DMS114 treated with DMSO at 0.1 percent for 48 hours (cell line): ENCODE measurements around the gene GLIPR2.
"Not testable (repeated sequence)": the region's sequence is repeated elsewhere in the genome, so short reads cannot be mapped to it uniquely, and the experiment has no call there.

Source experiments
- DNase-seq: peaks from one replicate; lab custom pipeline; 2025; ENCODE audit not compliant: unreplicated experiment; lab: John Stamatoyannopoulos, UW

The GLIPR2 gene

GRCh38 chr9:36163049-36163785 lies 26.7 kb downstream of the GLIPR2 start:
- DNase-seq: no peak

DNA sequence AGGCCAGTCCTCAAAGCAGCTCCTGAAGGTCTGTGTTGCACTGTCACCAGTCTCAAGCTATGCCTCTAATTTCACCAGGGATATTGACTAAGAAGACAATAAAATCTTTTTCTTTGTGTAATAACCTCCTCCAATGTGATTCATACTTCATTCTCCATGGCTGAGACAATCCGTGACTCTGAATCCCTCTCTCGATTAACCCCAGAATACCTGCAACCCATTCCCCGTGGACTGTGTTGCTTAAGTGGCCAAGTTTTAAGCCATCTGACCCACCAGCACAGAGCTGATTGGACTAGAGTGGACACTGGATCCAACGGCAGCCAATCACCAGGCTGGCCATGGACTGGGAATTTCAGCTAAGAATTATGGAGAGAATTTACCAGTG lies 27.2 kb downstream of the GLIPR2 start:
- DNase-seq: no peak

DNA sequence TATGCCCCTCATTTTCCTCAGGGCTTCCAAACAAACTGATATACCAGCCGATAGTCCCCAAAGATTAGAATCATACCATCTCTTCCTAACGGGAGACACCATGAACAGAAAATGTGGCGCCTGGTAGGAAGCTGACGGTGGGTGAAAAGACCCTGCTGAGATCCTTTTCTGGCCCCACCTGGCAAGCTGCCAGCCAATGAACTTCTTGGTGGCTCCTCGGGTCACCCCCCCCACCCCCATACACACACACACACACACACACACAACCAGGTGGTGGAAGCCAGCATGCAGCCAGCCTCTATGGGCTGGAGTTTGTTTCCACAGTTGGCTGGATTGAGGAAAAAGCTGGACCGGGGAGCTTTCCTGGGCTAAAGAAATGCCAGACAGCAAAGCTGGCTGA lies 27.8 kb downstream of the GLIPR2 start:
- DNase-seq: no peak

DNA sequence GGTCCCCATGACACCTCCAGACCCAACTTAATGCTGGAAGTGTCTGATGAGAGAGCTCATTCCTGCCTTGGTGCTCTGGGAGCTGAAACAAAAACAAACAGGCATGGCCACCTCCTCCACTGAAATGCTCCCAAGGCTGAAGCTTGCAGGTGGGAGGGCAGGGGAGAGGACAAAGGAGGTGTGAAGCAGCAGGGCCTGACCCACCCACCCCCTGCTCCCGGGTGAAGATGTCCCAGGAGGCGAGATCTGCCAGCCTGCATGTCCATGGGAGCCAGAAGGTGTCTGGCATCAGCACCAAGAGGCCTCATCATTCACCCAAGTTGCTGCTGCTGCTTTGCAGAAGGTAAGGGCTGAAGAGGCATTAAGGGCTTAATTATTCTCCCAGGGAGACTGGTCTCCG lies 28.5 kb downstream of the GLIPR2 start:
- no peak for DNase-seq

- DNase-seq: no peak
Measured at GRCh38 chr9:36165826-36166167, 29.3 kb downstream of the GLIPR2 start.

- peak; percentile 66 for DNase-seq
Measured at GRCh38 chr9:36166168-36166927, 29.8 kb downstream of the GLIPR2 start.

- no peak for DNase-seq
Measured at GRCh38 chr9:36169166-36169565, 32.6 kb downstream of the GLIPR2 start, which contains the start of gene CCIN. Gene CCIN (plus strand): TSS chr9:36169388. CDS start chr9:36169503, 115 bp downstream.

DNA sequence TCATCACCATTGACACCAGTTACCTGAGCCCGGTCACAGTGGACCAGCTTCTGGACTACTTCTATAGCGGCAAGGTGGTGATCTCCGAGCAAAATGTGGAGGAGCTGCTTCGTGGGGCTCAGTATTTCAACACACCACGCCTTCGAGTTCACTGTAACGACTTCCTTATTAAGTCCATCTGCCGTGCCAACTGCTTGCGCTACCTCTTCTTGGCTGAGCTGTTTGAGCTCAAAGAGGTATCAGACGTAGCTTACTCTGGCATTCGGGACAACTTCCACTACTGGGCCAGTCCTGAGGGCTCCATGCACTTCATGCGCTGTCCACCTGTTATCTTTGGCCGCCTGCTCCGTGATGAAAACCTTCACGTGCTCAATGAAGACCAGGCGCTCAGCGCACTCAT lies 33.2 kb downstream of the GLIPR2 start:
- DNase-seq: no peak

- DNase-seq: no peak
Measured at GRCh38 chr9:36170531-36170930, 34.0 kb downstream of the GLIPR2 start.

GRCh38 chr9:36173861-36174260 lies 37.3 kb downstream of the GLIPR2 start:
- DNase-seq: no peak

DNA sequence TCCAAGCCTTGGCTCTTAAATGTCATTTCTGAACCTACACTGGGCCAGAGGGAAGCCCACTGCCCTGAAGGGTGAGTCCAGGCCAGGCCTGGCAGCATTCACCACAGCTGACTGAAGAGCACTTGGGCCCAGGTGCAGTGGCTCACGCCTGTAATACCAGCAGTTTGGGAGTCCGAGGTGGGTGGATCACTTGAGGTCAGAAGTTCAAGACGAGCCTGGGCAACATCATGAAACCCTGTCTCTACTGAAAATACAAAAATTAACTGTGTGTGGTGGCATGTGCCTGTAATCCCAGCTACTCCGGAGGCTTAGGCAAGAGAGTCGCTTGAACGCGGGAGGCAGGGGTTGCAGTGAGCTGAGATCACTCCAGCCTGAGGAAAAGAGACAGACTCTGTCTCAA lies 37.7 kb downstream of the GLIPR2 start:
- DNase-seq: no peak

GRCh38 chr9:36174731-36175130 lies 38.2 kb downstream of the GLIPR2 start:
- no peak for DNase-seq

DNA sequence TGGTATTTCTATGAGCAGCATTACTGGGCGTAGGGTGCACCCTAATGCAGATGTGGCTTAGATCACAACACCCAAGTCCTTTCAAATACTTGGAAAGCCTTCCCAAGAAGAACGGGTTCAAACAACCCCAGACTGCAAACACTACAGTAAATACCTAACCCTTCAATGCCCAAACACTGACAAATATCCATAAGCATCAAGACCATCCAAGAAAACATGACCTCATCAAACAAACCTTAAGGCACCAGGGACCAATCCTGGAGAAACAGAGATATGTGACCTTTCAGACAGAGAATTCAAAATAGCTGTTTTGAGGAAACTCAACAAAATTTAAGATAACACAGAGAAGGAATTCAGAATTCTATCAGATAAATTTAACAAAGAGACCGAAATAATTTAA lies 38.7 kb downstream of the GLIPR2 start:
- DNase-seq: not testable (repeated sequence)

GRCh38 chr9:36176496-36176895 lies 40.0 kb downstream of the GLIPR2 start:
- DNase-seq: not testable (repeated sequence)

DNA sequence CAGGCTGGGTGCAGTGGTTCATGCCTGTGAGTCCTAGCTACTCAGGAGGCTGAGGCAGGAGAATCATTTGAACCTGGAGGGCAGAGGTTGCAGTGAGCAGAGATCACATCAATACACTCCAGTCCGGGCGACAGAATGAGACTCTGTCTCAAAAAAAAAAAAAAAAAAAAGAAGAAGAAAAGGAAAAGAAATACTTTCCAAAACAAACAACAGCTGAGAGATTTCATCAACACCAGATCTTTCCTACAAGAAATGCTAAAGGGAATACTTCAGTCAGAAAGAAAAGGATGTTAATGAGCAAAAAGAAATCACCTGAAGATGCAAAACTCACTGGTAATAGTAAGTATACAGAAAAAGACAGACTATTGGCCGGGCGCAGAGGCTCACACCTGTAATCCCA lies 41.0 kb downstream of the GLIPR2 start:
- DNase-seq: no peak

GRCh38 chr9:36180243-36180642 lies 43.7 kb downstream of the GLIPR2 start:
- DNase-seq: not testable (repeated sequence)

DNA sequence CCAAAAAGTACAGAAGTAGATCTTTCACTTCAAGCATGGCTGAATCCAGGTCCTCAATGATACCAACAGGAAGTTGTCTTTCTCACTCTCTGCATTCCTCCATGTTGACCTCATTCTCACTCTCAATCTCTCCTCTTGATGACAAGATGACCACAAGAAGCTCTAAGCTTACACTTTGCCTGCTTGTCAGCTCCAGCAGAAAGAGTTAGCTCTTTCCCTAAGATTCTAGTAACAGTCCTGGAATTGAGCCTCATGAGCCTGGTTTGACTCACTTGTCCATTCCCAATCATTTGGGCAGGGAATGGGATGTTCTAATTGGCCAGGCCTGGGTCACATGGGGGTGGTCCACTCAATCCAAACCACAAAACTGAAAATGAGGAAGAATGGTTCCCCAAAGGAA lies 50.9 kb downstream of the GLIPR2 start:
- DNase-seq: no peak

DNA sequence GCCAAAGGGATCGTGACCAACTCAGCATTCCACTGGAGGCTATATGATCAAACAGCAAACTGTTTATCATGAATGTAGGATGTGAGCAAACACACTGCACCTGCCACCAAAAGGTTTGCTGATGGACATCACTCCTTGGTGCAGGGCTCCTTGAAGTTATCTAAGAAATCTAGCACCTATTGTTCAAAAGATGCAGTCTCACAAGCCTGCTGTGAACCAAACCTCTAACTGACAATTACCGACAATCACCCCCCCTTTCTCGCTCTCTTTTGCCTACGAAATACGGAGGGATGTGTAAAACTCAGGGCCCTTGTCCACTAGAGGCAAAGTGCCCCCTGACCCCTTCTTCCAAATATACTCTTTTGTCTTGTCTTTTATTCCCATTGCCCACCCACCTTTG lies 51.7 kb downstream of the GLIPR2 start:
- DNase-seq: no peak

- DNase-seq: no peak
Measured at GRCh38 chr9:36189976-36190375, 53.4 kb downstream of the GLIPR2 start.

DNA sequence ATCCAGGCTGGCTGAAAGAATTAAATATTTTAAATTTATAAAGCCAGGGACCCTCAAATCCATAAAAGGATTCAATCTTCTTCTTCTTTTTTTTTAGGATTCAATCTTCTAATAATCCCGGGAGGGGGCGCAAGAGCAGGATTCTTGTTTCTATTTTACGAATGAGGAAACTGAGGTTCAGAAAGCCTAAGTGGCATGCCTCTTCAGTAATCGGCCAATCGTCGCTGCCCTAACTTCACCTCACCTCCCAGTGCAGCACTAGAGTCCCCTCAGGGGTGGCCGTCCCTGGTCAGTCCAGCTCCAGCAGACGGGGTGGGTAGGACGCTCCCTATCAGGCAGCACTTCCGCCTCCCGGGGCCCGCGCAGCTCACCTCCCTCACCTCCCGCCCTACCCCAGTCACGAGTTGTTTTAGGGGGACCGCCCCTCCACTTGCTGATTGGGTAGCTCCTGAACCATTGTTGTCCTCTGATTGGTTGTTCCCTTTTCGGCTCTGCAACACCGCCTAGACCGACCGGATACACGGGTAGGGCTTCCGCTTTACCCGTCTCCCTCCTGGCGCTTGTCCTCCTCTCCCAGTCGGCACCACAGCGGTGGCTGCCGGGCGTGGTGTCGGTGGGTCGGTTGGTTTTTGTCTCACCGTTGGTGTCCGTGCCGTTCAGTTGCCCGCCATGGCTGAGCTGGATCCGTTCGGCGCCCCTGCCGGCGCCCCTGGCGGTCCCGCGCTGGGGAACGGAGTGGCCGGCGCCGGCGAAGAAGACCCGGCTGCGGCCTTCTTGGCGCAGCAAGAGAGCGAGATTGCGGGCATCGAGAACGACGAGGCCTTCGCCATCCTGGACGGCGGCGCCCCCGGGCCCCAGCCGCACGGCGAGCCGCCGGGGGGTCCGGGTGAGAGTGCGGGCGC lies 54.1 kb downstream of the GLIPR2 start, which contains the start of gene CLTA:
CLTA (plus strand) TSS at position 534 of the 902 bp plus-strand sequence; CDS start at position 670, 136 bp downstream.
- peak; percentile 94 for DNase-seq

DNA sequence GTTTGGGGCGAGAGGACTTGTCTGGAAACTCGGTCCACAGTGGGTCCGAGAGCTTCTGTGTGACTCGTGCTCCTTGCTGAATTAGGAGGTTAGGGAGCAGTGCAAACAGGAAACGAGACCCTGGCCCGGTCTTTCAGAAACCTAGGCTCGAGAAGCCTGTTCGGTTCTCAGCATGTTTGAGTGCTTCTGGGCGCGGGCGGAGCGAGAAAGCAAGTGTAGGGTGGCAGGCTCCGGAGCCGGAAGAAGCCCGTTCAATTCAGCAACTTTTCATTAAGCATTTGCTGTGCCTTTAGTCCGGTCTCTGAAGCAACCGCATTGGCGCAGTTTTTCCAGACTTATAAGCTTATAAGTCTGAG lies 54.7 kb downstream of the GLIPR2 start:
- no peak for DNase-seq
